H1 (cell line): Measurements from ENCODE around the gene AHCY. TPM values are rescaled to one million over a fixed set of nuclear protein-coding genes. Genes with fewer than 3 reads are reported as not detected.

ENCODE experiments used
- CTCF ChIA-PET: fragments of 300-600 bp; sonication (Branson Sonifier 250); formaldehyde crosslinking; loops from one replicate; lab custom pipeline; 2021; ENCODE audit not compliant: partially characterized antibody; lab: Charles Lee
- POLR2A ChIA-PET: fragments of 300-600 bp; sonication (Branson Sonifier 250); formaldehyde crosslinking; loops from one replicate; lab custom pipeline; 2021; ENCODE audit warnings: inconsistent platforms; ENCODE audit not compliant: partially characterized antibody; lab: Charles Lee
- DNase-seq, 2 experiments: peaks; one replicate each; pipeline versions ENCODE4 v3.0.0 to v3.0.0-alpha.2; 2010 to 2022; ENCODE audit warnings: low spot score in 2 of 2, low read depth in 1 of 2, mixed read lengths in 1 of 2
- FAIRE-seq: peaks from 2 replicates; lab custom pipeline; 2011; peaks lifted over from hg19 to GRCh38; lab: Jason Lieb, UNC
- H2AFZ ChIP-seq: 2 replicates; pipeline ENCODE4 v1.8.1; 2012; ENCODE audit warnings: low read length, inconsistent platforms
- H2AK5ac ChIP-seq: 2 replicates; pipeline ENCODE4 v1.6.1; 2013; ENCODE audit warnings: low read depth, low read length
- H2BK120ac ChIP-seq: replicated peaks from 2 replicates; pipeline ENCODE3; 2013; ENCODE audit warnings: low read depth, low read length, inconsistent platforms
- H2BK12ac ChIP-seq: 2 replicates; pipeline ENCODE4 v1.6.1; 2013; ENCODE audit warnings: low read depth, low read length
- H2BK15ac ChIP-seq: 2 replicates; pipeline ENCODE4 v1.6.1; 2013; ENCODE audit warnings: low read length
- H2BK20ac ChIP-seq: 2 replicates; pipeline ENCODE4 v1.6.1; 2013; ENCODE audit warnings: low read length
- H2BK5ac ChIP-seq: 2 replicates; pipeline ENCODE4 v1.6.1; 2013; ENCODE audit warnings: low read depth, low read length
- H3K14ac ChIP-seq: 2 replicates; pipeline ENCODE4 v1.6.1; 2013; ENCODE audit warnings: inconsistent platforms; ENCODE audit not compliant: insufficient read length
- H3K18ac ChIP-seq: 2 replicates; pipeline ENCODE4 v1.6.1; 2013; ENCODE audit warnings: low read length; ENCODE audit errors: extremely low read depth
- H3K23ac ChIP-seq: 2 replicates; pipeline ENCODE4 v1.6.1; 2013; ENCODE audit warnings: inconsistent platforms; ENCODE audit not compliant: insufficient read length
- H3K23me2 ChIP-seq: 2 replicates; pipeline ENCODE4 v1.6.1; 2013; ENCODE audit warnings: low read depth, low read length
- H3K27ac ChIP-seq: 2 replicates; pipeline ENCODE4 v1.6.1; 2011; ENCODE audit warnings: low read depth, low read length, inconsistent platforms
- H3K27me3 ChIP-seq, 4 experiments: replicated peaks in 1 of 4; 1 replicate in 1 of 4; 2 replicates in 3 of 4; pipeline versions ENCODE4 v1.6.1 to v1.8.1; 2011 to 2013; ENCODE audit warnings: low read length in 3 of 4, mild to moderate bottlenecking in 3 of 4, inconsistent platforms in 2 of 4, mixed read lengths in 2 of 4, moderate library complexity in 1 of 4; ENCODE audit not compliant: control insufficient read depth in 3 of 4, insufficient read depth in 3 of 4; ENCODE audit errors: extremely low read depth in 1 of 4
- H3K36me3 ChIP-seq, 4 experiments: 2 replicates each; pipeline versions ENCODE4 v1.6.1 to v1.8.1; 2011 to 2013; ENCODE audit warnings: mild to moderate bottlenecking in 4 of 4, low read length in 3 of 4, moderate library complexity in 2 of 4, control low read depth in 1 of 4, inconsistent platforms in 1 of 4; ENCODE audit not compliant: insufficient read depth in 4 of 4, control insufficient read depth in 2 of 4
- H3K4ac ChIP-seq: replicated peaks from 2 replicates; pipeline ENCODE3; 2013; ENCODE audit warnings: low read length, low read depth, mixed read lengths, inconsistent platforms; ENCODE audit not compliant: insufficient read length
- H3K4me1 ChIP-seq, 4 experiments: replicated peaks in 1 of 4; 1 replicate in 1 of 4; 2 replicates in 3 of 4; pipeline versions ENCODE4 v1.6.1 to v1.8.1; 2011 to 2013; ENCODE audit warnings: low read length in 3 of 4, inconsistent platforms in 2 of 4, mixed read lengths in 1 of 4; ENCODE audit not compliant: insufficient read depth in 4 of 4, control insufficient read depth in 3 of 4
- H3K4me2 ChIP-seq, 2 experiments: 2 replicates each; pipeline versions ENCODE4 v1.6.1 to v1.8.1; 2011 to 2013; ENCODE audit warnings: low read depth in 2 of 2, low read length in 2 of 2, control low read depth in 1 of 2, inconsistent platforms in 1 of 2, mild to moderate bottlenecking in 1 of 2; ENCODE audit not compliant: insufficient read depth in 1 of 2
- H3K4me3 ChIP-seq, 4 experiments: fragments of 200-600, 300-600 bp in 1 of 4; sonication (generic), shearing (Covaris generic), sonication (Bioruptor Twin) in 1 of 4; 2 replicates each; pipeline versions ENCODE4 v1.5.1 to v1.8.1; 2011 to 2016; ENCODE audit warnings: low read length in 4 of 4, low read depth in 3 of 4, control low read depth in 2 of 4, inconsistent platforms in 2 of 4, mild to moderate bottlenecking in 2 of 4, mixed read lengths in 1 of 4, moderate library complexity in 1 of 4; ENCODE audit not compliant: insufficient read depth in 2 of 4; ENCODE audit errors: extremely low read depth in 1 of 4
- H3K56ac ChIP-seq: replicated peaks from 2 replicates; pipeline ENCODE3; 2013; ENCODE audit warnings: low read depth, mild to moderate bottlenecking, mixed read lengths, low read length, inconsistent platforms; ENCODE audit not compliant: insufficient read length
- H3K79me1 ChIP-seq: 2 replicates; pipeline ENCODE4 v1.6.1; 2013; ENCODE audit warnings: low read depth, low read length, control low read depth
- H3K79me2 ChIP-seq, 2 experiments: 2 replicates each; pipeline versions ENCODE4 v1.6.1 to v1.8.1; 2012 to 2013; ENCODE audit warnings: low read length in 2 of 2, mild to moderate bottlenecking in 2 of 2, inconsistent platforms in 1 of 2; ENCODE audit not compliant: insufficient read depth in 2 of 2, control insufficient read depth in 1 of 2
- H3K9ac ChIP-seq, 4 experiments: replicated peaks in 1 of 4; 1 replicate in 1 of 4; 2 replicates in 3 of 4; pipeline versions ENCODE4 v1.6.1 to v1.8.1; 2011 to 2013; ENCODE audit warnings: low read depth in 3 of 4, low read length in 3 of 4, control low read depth in 2 of 4, mild to moderate bottlenecking in 2 of 4, moderate library complexity in 2 of 4, inconsistent platforms in 1 of 4; ENCODE audit errors: extremely low read depth in 1 of 4
- H3K9me3 ChIP-seq, 2 experiments: 2 replicates each; pipeline versions ENCODE4 v1.6.1 to v1.8.1; 2012 to 2013; ENCODE audit warnings: mild to moderate bottlenecking in 2 of 2, moderate library complexity in 2 of 2, control low read depth in 1 of 2, inconsistent platforms in 1 of 2, low read depth in 1 of 2, low read length in 1 of 2, mixed read lengths in 1 of 2; ENCODE audit not compliant: insufficient read depth in 2 of 2
- H4K20me1 ChIP-seq, 2 experiments: replicated peaks in 1 of 2; 2 replicates each; pipeline versions ENCODE3 to v1.8.1; 2011 to 2013; ENCODE audit warnings: inconsistent platforms in 2 of 2, low read length in 2 of 2, mild to moderate bottlenecking in 1 of 2; ENCODE audit not compliant: insufficient read depth in 2 of 2, control insufficient read depth in 1 of 2
- H4K5ac ChIP-seq: 2 replicates; pipeline ENCODE4 v1.6.1; 2013; ENCODE audit warnings: low read length, low read depth, mixed read lengths, inconsistent platforms; ENCODE audit not compliant: insufficient read length
- H4K8ac ChIP-seq: 2 replicates; pipeline ENCODE4 v1.8.0; 2013; ENCODE audit warnings: mild to moderate bottlenecking, moderate library complexity, low read length, inconsistent platforms; ENCODE audit not compliant: insufficient read depth; ENCODE audit errors: extremely low read depth
- H4K91ac ChIP-seq: replicated peaks from 2 replicates; pipeline ENCODE3; 2013; ENCODE audit warnings: low read length, mixed read lengths, inconsistent platforms; ENCODE audit not compliant: insufficient read length
- BACH1 ChIP-seq: IDR thresholded peaks from 2 replicates; pipeline ENCODE4 v1.6.1; 2012; ENCODE audit warnings: low read length, improper control_type of control experiment
- CEBPB ChIP-seq: IDR thresholded peaks from 2 replicates; pipeline ENCODE4 v1.6.1; 2012; ENCODE audit warnings: low read depth, low read length
- CHD1 ChIP-seq: IDR thresholded peaks from 2 replicates; pipeline ENCODE4 v1.6.1; 2012; ENCODE audit warnings: low read depth, low read length, improper control_type of control experiment
- CREB1 ChIP-seq: IDR thresholded peaks from 2 replicates; pipeline ENCODE4 v1.6.1; 2012; ENCODE audit warnings: inconsistent platforms
- JUN ChIP-seq: IDR thresholded peaks from 2 replicates; pipeline ENCODE4 v1.6.1; 2011; ENCODE audit warnings: low read depth, mild to moderate bottlenecking, improper control_type of control experiment, low read length
- KDM1A ChIP-seq: fragments of 200-600, 300-600 bp; sonication (generic); IDR thresholded peaks from 2 replicates; pipeline ENCODE4 v1.7.1; 2016; ENCODE audit warnings: mild to moderate bottlenecking, low read length, borderline replicate concordance
- POLR2A ChIP-seq, 2 experiments: IDR thresholded peaks; 1 replicate in 1 of 2; 2 replicates in 1 of 2; pipeline ENCODE4 v1.6.1; 2011; ENCODE audit warnings: low read depth in 2 of 2, low read length in 2 of 2, mild to moderate bottlenecking in 2 of 2; ENCODE audit errors: control extremely low read depth in 1 of 2
- RAD21 ChIP-seq, 2 experiments: IDR thresholded peaks in 1 of 2; conservative IDR thresholded peaks in 1 of 2; 2 replicates each; pipeline ENCODE4 v1.6.1; 2011; ENCODE audit warnings: low read depth in 2 of 2, low read length in 2 of 2, improper control_type of control experiment in 1 of 2, inconsistent platforms in 1 of 2, mild to moderate bottlenecking in 1 of 2, moderate library complexity in 1 of 2
- SIX5 ChIP-seq: IDR thresholded peaks from 2 replicates; pipeline ENCODE4 v1.6.1; 2011; ENCODE audit warnings: mild to moderate bottlenecking, low read depth, low read length
- SP1 ChIP-seq: IDR thresholded peaks from 2 replicates; pipeline ENCODE4 v1.6.1; 2011; ENCODE audit warnings: low read depth, low read length
- SP2 ChIP-seq: IDR thresholded peaks from 2 replicates; pipeline ENCODE4 v1.6.1; 2012; ENCODE audit warnings: mild to moderate bottlenecking, low read length, inconsistent platforms
- TBP ChIP-seq: IDR thresholded peaks from 2 replicates; pipeline ENCODE4 v1.6.1; 2011; ENCODE audit warnings: low read depth, low read length, improper control_type of control experiment
- TCF12 ChIP-seq: IDR thresholded peaks from 2 replicates; pipeline ENCODE4 v1.6.1; 2011; ENCODE audit warnings: low read depth, mild to moderate bottlenecking, low read length
- WGBS, 2 experiments: shearing (Covaris generic) in 1 of 2; methylation state at CpG; one replicate each; pipeline versions ENCODE4 v1.1.6 to v1.1.7; 2013 to 2015; ENCODE audit warnings: low lambda C conversion rate in 2 of 2, mixed read lengths in 2 of 2, inconsistent platforms in 1 of 2, low coverage in 1 of 2, missing lambda C conversion rate in 1 of 2; ENCODE audit not compliant: insufficient replicate concordance in 2 of 2, insufficient coverage in 1 of 2, insufficient read length in 1 of 2; ENCODE audit errors: extremely low coverage in 1 of 2, missing lambda C conversion rate in 1 of 2; 5-methylcytosine and 5-hydroxymethylcytosine counted together
- polyA plus RNA-seq, 7 experiments: library from polyadenylated mRNA; depleted of rRNA in 3 of 7; stranded (reverse) in 5 of 7; unstranded in 2 of 7; fragments of >200 nt in 5 of 7; fragments of 200-250 nt in 2 of 7; gene quantifications; 1 replicate in 5 of 7; 2 replicates in 1 of 7; 4 replicates in 1 of 7; pipeline versions ENCODE4 v1.2.1 to v1.2.3, GENCODE V29; 2011 to 2013; ENCODE audit warnings: missing spikeins in 2 of 7, mixed read lengths in 2 of 7
- total RNA-seq: library from RNA; stranded (reverse); fragmentation: NEBNext Ultra II Directional; extraction: Animal tissue kit (Norgen Biotek cat#: 25700); gene quantifications from 2 replicates; pipeline ENCODE4 v1.2.1, GENCODE V29; 2021
- TF ChIP-seq, protein P1 (sequence below): IDR thresholded peaks from 2 replicates; pipeline ENCODE4 v1.6.1; 2012; ENCODE audit warnings: inconsistent platforms

Gene AHCY
- total and polyA plus RNA-seq, 2 of the 8 experiments (the other 6 are each of a cell fraction or from before 2014, with no cell fraction given): 404 to 638 TPM

DNA sequence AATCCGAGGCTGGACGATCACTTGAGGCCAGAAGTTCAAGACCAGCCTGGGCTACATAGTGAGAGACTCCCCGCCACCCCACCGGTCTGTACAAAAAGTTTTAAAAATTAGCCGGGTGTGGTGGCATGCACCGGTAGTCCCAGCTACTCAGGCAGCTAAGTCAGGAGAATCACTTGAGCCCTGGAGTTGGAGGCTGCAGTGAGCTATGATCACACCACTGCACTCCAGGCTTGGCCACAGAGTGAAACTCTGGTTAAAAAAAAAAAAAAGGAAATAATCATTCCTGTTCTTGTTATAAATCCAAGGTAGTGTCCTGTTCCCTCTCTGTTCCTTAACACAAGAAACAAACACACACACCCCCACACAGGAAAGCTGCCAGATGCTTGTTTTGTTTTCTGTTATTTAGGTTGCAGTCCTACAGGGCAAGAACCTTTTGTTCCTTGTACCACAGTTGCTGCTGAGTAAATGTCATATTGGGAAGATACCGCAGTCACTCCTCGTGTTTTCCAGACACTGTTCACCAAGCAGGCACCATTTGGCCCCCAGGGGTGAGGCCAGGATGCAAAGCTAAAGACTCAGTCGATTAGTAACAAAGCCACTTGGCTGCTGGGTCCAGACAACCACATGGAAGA, 33.0 kb downstream of the AHCY start:
- Histone ChIP-seq H3K79me1 (no peaks in the 10 kb centered on the region; the same call in 1 of the 2 replicates), H3K4me2 (peak overlapping the region in 1 of 2 experiments; percentile 55; a peak in 1 of 4 replicates), H3K4me3 (no peak overlapping the region), H3K27ac (no peak overlapping the region), H3K4ac (peak overlapping the region; percentile 77), H3K9me3 (no peaks in the 10 kb centered on the region), H4K91ac (no peak overlapping the region), H4K20me1 (peaks cover 4 to 10% of the 10 kb centered on the region in 2 experiments), H3K27me3 (0 out of 7 replicates have a peak, but pooled peaks cover 0 to 2% (median 0%) of the 10 kb centered on the region in 4 experiments), H3K56ac (no peak overlapping the region), H2BK12ac (no peak overlapping the region), H3K14ac (no peak overlapping the region), H2BK20ac (no peak overlapping the region), H2AK5ac (no peak overlapping the region), H3K4me1 (no peaks in the 10 kb centered on the region), H3K18ac (no peak overlapping the region), H2BK120ac (no peak overlapping the region), H3K23me2 (peaks cover 5% of the 10 kb centered on the region; the same call in 1 of the 2 replicates), H2AFZ (no peak overlapping the region), H3K9ac (no peak overlapping the region), H3K79me2 (no peaks in the 10 kb centered on the region), H4K5ac (no peak overlapping the region), H2BK15ac (no peak overlapping the region), H4K8ac (no peak overlapping the region), H3K23ac (no peak overlapping the region), H2BK5ac (no peak overlapping the region), H3K36me3 (peaks cover 0 to 22% (median 1%) of the 10 kb centered on the region in 4 experiments; a peak in 4 of 8 replicates)
- ChIA-PET CTCF (interaction anchor here (0.6 to 3.1 kb wide), 8 partner anchors 11 to 131 kb away, joined by 3 to 10 read pairs (median 3); no protein-coding TSS in a partner anchor), POLR2A (interaction anchor here (0.6 to 3.2 kb wide), 5 partner anchors 11 to 93 kb away, joined by 3 to 17 read pairs (median 4); partner anchors contain the start of genes AHCY and ITCH)
- 85% methylated on average over 9 of the region's 9 CpGs; no CpG with 5 or more reads in 1 of the 2 experiments for WGBS, 2 experiments
- FAIRE-seq (no peak), DNase-seq (no peak)
- TF ChIP-seq TBP (no peak), KDM1A (no peak), RAD21 (IDR thresholded peaks at IDR 0.05 in 1 of 2, conservative IDR thresholded peaks at IDR 0.05 in 1 of 2; ENCODE audit: low read depth in 2 of 2, low read length in 2 of 2) (no peak), CREB1 (no peak), CEBPB (no peak), JUN (no peak), SP2 (no peak), POLR2A (IDR thresholded peaks at IDR 0.05; ENCODE audit: control extremely low read depth in 1 of 2, low read depth in 2 of 2, low read length in 2 of 2) (no peak), BACH1 (no peak), TCF12 (no peak), CHD1 (no peak), SP1 (no peak), SIX5 (no peak)
- TF ChIP-seq, protein P1, sequence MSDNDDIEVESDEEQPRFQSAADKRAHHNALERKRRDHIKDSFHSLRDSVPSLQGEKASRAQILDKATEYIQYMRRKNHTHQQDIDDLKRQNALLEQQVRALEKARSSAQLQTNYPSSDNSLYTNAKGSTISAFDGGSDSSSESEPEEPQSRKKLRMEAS: no peak
